KMS-11 (cell line): ENCODE measurements around the gene MARK2.

Experiments
- H2AFZ ChIP-seq: fragments of 200-600 bp; sonication (generic); 2 replicates; pipeline ENCODE4 v1.6.1; 2016; ENCODE audit warnings: antibody characterized with exemption, mixed run types, low read depth
- H3K27ac ChIP-seq: fragments of 200-600 bp; sonication (generic); 2 replicates; pipeline ENCODE4 v1.6.1; 2016; ENCODE audit warnings: mild to moderate bottlenecking, mixed run types
- H3K27me3 ChIP-seq: fragments of 200-600 bp; sonication (generic); 2 replicates; pipeline ENCODE4 v1.6.1; 2017; ENCODE audit warnings: mild to moderate bottlenecking, low read depth, mixed run types, moderate library complexity; ENCODE audit not compliant: insufficient read depth
- H3K36me3 ChIP-seq: fragments of 200-600 bp; sonication (generic); 2 replicates; pipeline ENCODE4 v1.6.1; 2017; ENCODE audit warnings: mild to moderate bottlenecking, mixed run types; ENCODE audit not compliant: insufficient read depth
- H3K4me1 ChIP-seq: fragments of 200-600 bp; sonication (generic); 2 replicates; pipeline ENCODE4 v1.6.1; 2016; ENCODE audit warnings: mild to moderate bottlenecking, low read depth, mixed run types; ENCODE audit not compliant: poor library complexity, severe bottlenecking
- H3K4me2 ChIP-seq: fragments of 200-600 bp; sonication (generic); 2 replicates; pipeline ENCODE4 v1.7.0; 2016; ENCODE audit warnings: mild to moderate bottlenecking, mixed run types
- H3K4me3 ChIP-seq: fragments of 200-600 bp; sonication (generic); IDR thresholded peaks from 2 replicates; pipeline ENCODE4 v1.6.1; 2017; ENCODE audit warnings: low read depth, low read length, mixed read lengths; ENCODE audit not compliant: insufficient read depth
- H3K79me2 ChIP-seq: fragments of 200-600 bp; sonication (generic); 2 replicates; pipeline ENCODE4 v1.6.1; 2016; ENCODE audit warnings: low read depth, mixed run types; ENCODE audit not compliant: insufficient read depth
- H3K9ac ChIP-seq: fragments of 200-600 bp; sonication (generic); 2 replicates; pipeline ENCODE4 v1.6.1; 2016; ENCODE audit warnings: mild to moderate bottlenecking, mixed run types
- H4K20me1 ChIP-seq: fragments of 200-600 bp; sonication (generic); 2 replicates; pipeline ENCODE4 v1.6.1; 2016; ENCODE audit warnings: mild to moderate bottlenecking, mixed run types; ENCODE audit not compliant: insufficient read depth
- CTCF ChIP-seq: fragments of 200-600 bp; sonication (generic); conservative IDR thresholded peaks from 2 replicates; pipeline ENCODE4 v1.6.1; 2017; ENCODE audit warnings: low read depth, mild to moderate bottlenecking, antibody characterized with exemption, low read length, moderate library complexity, mixed read lengths

The MARK2 gene

GRCh38 chr11:63877658-63878241, 38.8 kb downstream of the MARK2 start:
- H3K9ac ChIP-seq: no peak overlapping the region
- TF ChIP-seq CTCF: no peak
- H2AFZ ChIP-seq: no peak overlapping the region
- H3K27me3 ChIP-seq: no peaks in the 10 kb centered on the region
- H3K4me3 ChIP-seq: no peak overlapping the region
- no peak overlapping the region for H3K27ac ChIP-seq
- H3K4me2 ChIP-seq: no peak overlapping the region
- H3K4me1 ChIP-seq: peaks cover 14% of the 10 kb centered on the region
- 0 out of 2 replicates have a peak, but pooled peaks cover 3% of the 10 kb centered on the region for H4K20me1 ChIP-seq
- no peaks in the 10 kb centered on the region for H3K36me3 ChIP-seq
- peaks cover 50% of the 10 kb centered on the region; the same call in 1 of the 2 replicates for H3K79me2 ChIP-seq

- H3K27ac ChIP-seq: no peak overlapping the region
- no peaks in the 10 kb centered on the region for H3K36me3 ChIP-seq
- no peaks in the 10 kb centered on the region for H3K27me3 ChIP-seq
- H3K4me2 ChIP-seq: no peak overlapping the region
- no peak overlapping the region for H3K4me3 ChIP-seq
- H4K20me1 ChIP-seq: peaks cover 7% of the 10 kb centered on the region; the same call in 1 of the 2 replicates
- no peak overlapping the region for H3K9ac ChIP-seq
- H2AFZ ChIP-seq: no peak overlapping the region
- H3K4me1 ChIP-seq: peaks cover 27% of the 10 kb centered on the region
- peaks cover 39% of the 10 kb centered on the region; the same call in 1 of the 2 replicates for H3K79me2 ChIP-seq
- TF ChIP-seq CTCF: no peak
Measured at GRCh38 chr11:63879598-63880402, 40.9 kb downstream of the MARK2 start.

GRCh38 chr11:63880403-63880790, 41.5 kb downstream of the MARK2 start:
- peaks cover 5% of the 10 kb centered on the region; the same call in 1 of the 2 replicates for H4K20me1 ChIP-seq
- no peak overlapping the region for H3K4me3 ChIP-seq
- peaks cover 32% of the 10 kb centered on the region for H3K4me1 ChIP-seq
- H3K36me3 ChIP-seq: no peaks in the 10 kb centered on the region
- H3K4me2 ChIP-seq: no peak overlapping the region
- H2AFZ ChIP-seq: no peak overlapping the region
- H3K9ac ChIP-seq: no peak overlapping the region
- TF ChIP-seq CTCF: no peak
- no peak overlapping the region for H3K27ac ChIP-seq
- peaks cover 42% of the 10 kb centered on the region; the same call in 1 of the 2 replicates for H3K79me2 ChIP-seq
- no peaks in the 10 kb centered on the region for H3K27me3 ChIP-seq

GRCh38 chr11:63882555-63883242, 43.8 kb downstream of the MARK2 start:
- no peak overlapping the region; the same call in 1 of the 2 replicates for H3K4me2 ChIP-seq

More at GRCh38 chr11:63882555-63883242, 43.8 kb downstream of the MARK2 start:
- H3K27me3 ChIP-seq: no peaks in the 10 kb centered on the region
- H3K36me3 ChIP-seq: no peaks in the 10 kb centered on the region
- no peak overlapping the region for H3K4me3 ChIP-seq
- no peak for TF ChIP-seq CTCF
- no peak overlapping the region; the same call in 1 of the 2 replicates for H3K27ac ChIP-seq
- no peak overlapping the region for H3K9ac ChIP-seq
- no peak overlapping the region for H2AFZ ChIP-seq
- H3K4me1 ChIP-seq: peaks cover 49% of the 10 kb centered on the region
- H3K79me2 ChIP-seq: peaks cover 34% of the 10 kb centered on the region; the same call in 1 of the 2 replicates
- H4K20me1 ChIP-seq: peaks cover 3% of the 10 kb centered on the region; the same call in 1 of the 2 replicates
